WTC11 (cell line): ENCODE data around the gene CFAP58.

Experiments used
- ETV6 ChIP-seq: sonication (generic); formaldehyde crosslinking; IDR thresholded peaks from 2 replicates; pipeline ENCODE4 v1.8.1; 2022; ENCODE audit warnings: mild to moderate bottlenecking, missing genetic modification reagents
- SMAD4 ChIP-seq: sonication (generic); formaldehyde crosslinking; IDR thresholded peaks from 2 replicates; pipeline ENCODE4 v1.8.0; 2022; ENCODE audit warnings: mild to moderate bottlenecking, missing genetic modification reagents
- SP1 ChIP-seq: sonication (generic); formaldehyde crosslinking; conservative IDR thresholded peaks from 2 replicates; pipeline ENCODE4 v1.8.1; 2022; ENCODE audit warnings: missing genetic modification reagents
- TF ChIP-seq, protein P1 (sequence below): sonication (generic); formaldehyde crosslinking; IDR thresholded peaks from 2 replicates; pipeline ENCODE4 v1.8.1; 2022; ENCODE audit warnings: low read depth, missing genetic modification reagents, borderline replicate concordance
- TF ChIP-seq, protein P2 (sequence below): sonication (generic); formaldehyde crosslinking; conservative IDR thresholded peaks from 2 replicates; pipeline ENCODE4 v1.8.1; 2022; ENCODE audit warnings: mild to moderate bottlenecking, missing genetic modification reagents

DNA sequence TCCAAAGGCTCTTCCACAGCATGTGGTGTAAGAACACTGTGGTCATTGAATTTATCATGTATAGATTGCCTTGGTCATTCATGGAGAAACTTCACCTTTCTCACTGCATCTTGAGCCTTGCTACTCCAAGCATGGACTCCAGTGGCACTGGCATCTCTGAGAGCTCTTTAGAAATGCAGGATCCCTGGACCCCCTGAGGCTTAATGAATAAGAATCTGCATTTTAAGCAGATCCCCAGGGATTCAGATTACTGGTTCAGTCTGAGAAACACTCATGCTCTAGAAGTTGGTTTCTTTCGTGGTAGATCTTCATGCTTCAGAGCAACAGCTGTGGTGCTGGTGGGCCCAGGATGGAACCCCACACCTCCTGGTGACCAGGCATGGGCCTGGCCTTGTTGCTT, 63.2 kb downstream of the CFAP58 start:
- TF ChIP-seq ETV6 (CRISPR knock-in tag) (no peak), SP1 (CRISPR knock-in tag) (no peak), SMAD4 (CRISPR knock-in tag) (no peak)
- TF ChIP-seq, protein P1, sequence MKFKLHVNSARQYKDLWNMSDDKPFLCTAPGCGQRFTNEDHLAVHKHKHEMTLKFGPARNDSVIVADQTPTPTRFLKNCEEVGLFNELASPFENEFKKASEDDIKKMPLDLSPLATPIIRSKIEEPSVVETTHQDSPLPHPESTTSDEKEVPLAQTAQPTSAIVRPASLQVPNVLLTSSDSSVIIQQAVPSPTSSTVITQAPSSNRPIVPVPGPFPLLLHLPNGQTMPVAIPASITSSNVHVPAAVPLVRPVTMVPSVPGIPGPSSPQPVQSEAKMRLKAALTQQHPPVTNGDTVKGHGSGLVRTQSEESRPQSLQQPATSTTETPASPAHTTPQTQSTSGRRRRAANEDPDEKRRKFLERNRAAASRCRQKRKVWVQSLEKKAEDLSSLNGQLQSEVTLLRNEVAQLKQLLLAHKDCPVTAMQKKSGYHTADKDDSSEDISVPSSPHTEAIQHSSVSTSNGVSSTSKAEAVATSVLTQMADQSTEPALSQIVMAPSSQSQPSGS (CRISPR knock-in tag): no peak
- TF ChIP-seq, protein P2, sequence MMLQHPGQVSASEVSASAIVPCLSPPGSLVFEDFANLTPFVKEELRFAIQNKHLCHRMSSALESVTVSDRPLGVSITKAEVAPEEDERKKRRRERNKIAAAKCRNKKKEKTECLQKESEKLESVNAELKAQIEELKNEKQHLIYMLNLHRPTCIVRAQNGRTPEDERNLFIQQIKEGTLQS (CRISPR knock-in tag): no peak
